NCI-H1092 (cell line): ENCODE measurements around the gene S100A12.

Experiments
- DNase-seq: peaks from one replicate; lab custom pipeline; 2025; lab: John Stamatoyannopoulos, UW

The S100A12 gene

GRCh38 chr1:153368495-153368894 is 6.9 kb downstream of the S100A12 start:
- no peak for DNase-seq

DNA sequence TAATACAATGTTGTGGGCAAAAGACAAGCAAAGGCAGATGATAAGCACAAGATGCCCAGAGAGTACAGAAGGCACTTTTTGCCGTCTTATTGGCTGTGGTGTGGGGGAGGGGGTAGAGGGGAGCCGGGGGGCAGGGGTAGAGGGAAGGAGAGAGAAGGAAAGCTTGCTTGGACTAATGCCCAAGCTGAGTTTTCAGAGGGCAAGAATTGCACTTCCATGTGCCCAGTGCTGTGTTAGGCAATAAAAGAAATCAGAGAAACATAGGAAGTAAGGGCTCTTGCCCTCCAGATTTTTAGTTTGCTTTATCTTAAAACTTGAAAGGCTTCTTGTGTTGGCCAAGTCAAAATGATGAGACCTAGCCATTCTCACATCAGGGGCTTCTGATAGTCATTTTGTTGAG is 8.3 kb downstream of the S100A12 start:
- DNase-seq = no peak

GRCh38 chr1:153366261-153366660 is 9.2 kb downstream of the S100A12 start:
- no peak for DNase-seq

GRCh38 chr1:153365696-153366095 is 9.7 kb downstream of the S100A12 start:
- DNase-seq = no peak

DNA sequence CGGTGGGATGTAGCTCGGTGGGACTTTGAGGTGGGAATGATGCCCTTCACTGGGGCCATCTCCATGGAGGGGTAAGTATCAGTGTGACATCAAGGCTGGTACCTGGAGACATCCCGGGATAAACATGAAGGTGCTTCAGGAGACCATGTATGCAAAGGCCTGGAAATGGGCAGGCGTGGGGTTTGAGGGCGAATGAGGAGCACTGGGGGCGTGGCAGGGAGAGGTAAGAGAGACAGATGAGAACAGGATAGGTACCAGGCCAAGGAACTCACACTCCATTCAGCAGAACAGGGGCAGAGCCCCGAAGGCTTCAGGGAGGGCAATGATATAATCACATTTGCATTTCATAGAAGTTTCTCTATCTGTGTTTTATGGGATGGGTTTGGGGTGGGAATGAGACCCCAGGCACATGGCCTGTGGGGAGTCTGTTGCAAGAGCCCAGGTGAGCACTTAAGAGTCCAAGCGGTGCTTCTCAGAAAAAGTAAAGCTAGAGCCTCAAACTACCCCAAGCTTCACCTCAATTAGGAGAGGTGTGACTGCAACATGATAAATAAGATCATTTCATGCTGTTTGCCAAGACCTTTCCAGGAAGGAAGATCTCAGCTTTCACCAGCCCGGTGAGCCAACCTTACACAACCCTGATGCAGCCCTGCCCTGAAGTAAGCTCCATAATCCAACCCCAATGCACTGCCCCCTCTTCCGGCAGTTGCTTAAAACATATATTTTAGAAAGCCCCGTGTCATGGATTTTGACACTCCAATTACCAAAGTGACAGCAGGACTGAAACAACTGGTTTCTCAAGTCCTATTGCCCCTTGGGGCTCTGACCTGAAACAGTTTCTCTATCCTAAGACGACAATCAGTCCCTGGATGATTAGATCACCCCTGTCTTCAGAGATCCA is 10.4 kb downstream of the S100A12 start:
- DNase-seq = no peak

DNA sequence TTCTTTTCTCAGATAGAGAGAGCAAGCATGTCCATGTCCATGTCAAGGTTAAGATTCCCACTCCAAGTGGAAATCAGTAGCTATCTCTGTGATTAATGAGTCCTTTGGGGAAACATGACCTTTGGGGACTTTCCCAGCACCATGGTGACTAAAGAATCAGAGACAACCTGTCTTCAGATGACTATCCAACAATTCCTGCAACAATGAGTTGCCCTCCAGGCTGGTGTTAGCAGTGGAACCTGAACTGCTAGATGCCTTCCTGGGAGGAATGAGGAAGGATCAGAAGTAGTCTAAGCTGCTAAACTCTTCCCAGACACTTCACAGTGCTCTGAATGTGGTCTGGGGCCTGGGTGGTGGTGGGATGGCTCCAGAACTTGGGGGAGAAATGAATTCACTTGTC is 11.3 kb downstream of the S100A12 start:
- DNase-seq = no peak

GRCh38 chr1:153363641-153364040 is 11.8 kb downstream of the S100A12 start:
- no peak for DNase-seq

GRCh38 chr1:153362187-153362775 is 13.1 kb downstream of the S100A12 start:
- no peak for DNase-seq

DNA sequence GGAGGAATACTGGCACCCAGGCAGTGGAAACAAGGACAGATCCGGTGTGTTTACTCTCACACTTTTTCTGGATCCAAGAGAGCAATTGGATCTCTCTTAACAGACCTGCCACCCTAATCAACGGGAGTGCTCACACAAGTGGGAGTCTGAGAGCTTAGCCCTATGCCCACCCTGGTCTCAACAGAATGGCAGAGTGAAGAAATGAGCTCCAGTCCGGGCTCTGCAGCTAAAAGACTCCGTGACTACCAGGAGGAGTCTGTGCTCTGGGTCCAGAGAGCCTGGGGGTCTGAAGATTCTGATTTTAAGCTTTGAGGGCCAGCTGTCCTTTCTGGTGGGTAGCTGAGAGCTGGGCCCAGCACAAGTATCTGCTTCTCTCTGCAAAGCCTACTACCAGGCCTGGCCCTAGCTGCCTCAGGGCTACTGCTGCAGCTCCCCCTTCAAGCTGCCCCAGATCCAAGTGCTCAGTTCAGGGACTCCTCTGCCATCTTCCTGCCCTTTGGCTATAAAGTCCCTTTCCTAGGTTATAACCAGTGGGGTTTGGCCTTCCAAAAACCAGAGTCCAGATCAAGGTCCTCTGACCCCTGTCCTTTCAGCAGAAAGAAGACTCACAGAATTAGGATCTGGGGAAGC is 13.8 kb downstream of the S100A12 start:
- no peak for DNase-seq

DNA sequence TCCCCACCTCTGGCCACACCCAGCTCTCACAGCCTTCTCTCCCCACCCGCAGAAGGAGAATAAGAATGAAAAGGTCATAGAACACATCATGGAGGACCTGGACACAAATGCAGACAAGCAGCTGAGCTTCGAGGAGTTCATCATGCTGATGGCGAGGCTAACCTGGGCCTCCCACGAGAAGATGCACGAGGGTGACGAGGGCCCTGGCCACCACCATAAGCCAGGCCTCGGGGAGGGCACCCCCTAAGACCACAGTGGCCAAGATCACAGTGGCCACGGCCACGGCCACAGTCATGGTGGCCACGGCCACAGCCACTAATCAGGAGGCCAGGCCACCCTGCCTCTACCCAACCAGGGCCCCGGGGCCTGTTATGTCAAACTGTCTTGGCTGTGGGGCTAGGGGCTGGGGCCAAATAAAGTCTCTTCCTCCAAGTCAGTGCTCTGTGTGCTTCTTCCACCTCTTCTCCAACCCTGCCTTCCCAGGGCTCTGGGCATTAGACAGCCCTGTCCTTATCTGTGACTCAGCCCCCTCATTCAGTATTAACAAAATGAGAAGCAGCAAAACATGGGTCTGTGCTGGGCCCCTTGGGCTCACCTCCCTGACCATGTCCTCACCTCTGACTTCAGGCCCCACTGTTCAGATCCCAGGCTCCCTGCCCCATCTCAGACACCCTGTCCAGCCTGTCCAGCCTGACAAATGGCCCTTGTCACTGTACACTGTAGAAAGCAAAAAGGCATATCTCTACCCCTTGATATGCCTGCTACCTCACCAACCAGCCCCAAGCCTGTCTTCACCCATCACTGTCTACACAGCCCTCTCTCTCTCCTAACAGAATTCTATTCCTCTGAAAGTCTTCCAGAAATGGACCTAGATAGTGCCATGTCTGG is 14.6 kb downstream of the S100A12 start:
- DNase-seq = no peak

GRCh38 chr1:153360190-153360589 is 15.2 kb downstream of the S100A12 start:
- no peak for DNase-seq

- DNase-seq = no peak
These were observed 16.2 kb downstream of the S100A12 start for GRCh38 chr1:153359241-153359640.

- DNase-seq = no peak
These were observed 16.8 kb downstream of the S100A12 start for GRCh38 chr1:153358691-153358975.

DNA sequence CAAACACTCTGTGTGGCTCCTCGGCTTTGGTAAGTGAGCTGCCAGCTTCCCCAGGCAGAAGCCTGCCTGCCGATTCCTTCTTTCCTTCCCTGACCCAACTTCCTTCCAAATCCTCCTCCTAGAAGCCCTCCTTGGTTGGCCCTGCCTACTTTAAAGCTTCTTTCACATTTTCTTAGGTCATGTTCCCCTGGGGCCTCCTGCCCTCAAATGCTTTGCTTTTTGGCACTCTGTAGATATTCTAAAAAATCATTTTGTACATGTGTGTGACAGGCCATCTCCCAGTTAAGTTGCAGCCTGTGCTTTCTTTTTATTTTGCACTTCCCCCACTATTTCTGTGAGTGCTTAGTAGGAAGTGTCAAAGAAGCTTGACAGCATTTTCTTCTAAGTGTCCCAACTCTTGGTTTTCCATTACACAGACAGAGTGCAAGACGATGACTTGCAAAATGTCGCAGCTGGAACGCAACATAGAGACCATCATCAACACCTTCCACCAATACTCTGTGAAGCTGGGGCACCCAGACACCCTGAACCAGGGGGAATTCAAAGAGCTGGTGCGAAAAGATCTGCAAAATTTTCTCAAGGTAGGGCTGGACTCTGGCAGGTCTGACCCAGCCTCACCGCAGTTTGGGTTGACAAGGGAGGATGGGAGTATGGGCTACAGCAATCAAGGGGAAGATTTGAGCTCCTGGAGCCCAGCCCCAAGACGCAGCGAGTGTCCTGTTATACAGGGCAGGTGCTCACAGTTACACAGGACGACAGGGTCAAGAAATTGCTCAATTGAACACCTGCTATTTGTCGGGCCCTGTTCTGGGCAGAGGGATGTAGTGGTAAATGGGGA is 17.3 kb downstream of the S100A12 start, which contains the start of gene S100A9:
Gene S100A9, plus strand, starts transcription at position 2 of the 838 bp plus-strand sequence. Its CDS starts 430 bp downstream, at position 432.
- DNase-seq = no peak

GRCh38 chr1:153357076-153357852 is 18.2 kb downstream of the S100A12 start:
- no peak for DNase-seq

DNA sequence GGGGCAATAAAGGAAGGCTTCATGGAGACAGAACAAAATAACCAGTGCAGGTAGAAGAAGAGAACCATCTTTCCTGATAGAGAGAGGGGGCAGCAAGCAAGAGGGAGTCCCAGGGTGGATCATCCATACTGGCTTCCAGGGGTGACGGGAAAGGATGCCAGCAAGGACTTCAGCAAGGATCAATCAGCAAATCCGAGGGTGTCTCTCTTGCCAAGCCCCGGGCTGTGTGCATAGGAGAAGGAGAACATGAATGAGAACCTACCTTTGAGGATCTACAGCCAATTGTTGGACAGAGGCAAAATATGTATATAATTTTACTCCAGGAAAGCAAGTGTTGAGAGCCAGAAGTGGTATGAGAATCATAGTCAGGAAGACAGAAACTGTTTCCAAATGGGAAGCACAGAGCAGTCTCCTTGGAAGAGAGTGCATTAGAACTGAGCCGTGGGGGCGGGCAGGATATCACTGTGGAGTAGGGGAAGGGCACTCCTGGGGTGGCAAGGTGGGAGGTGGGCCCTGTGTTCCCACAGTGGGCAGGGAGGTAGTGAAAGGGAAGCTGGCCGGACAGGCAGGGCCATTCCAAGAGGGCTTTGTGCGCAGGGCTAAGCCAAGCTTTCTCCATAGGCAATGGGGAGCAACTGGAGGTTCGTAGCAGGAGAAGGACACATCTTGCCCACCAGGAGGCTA is 18.9 kb downstream of the S100A12 start:
- no peak for DNase-seq

DNA sequence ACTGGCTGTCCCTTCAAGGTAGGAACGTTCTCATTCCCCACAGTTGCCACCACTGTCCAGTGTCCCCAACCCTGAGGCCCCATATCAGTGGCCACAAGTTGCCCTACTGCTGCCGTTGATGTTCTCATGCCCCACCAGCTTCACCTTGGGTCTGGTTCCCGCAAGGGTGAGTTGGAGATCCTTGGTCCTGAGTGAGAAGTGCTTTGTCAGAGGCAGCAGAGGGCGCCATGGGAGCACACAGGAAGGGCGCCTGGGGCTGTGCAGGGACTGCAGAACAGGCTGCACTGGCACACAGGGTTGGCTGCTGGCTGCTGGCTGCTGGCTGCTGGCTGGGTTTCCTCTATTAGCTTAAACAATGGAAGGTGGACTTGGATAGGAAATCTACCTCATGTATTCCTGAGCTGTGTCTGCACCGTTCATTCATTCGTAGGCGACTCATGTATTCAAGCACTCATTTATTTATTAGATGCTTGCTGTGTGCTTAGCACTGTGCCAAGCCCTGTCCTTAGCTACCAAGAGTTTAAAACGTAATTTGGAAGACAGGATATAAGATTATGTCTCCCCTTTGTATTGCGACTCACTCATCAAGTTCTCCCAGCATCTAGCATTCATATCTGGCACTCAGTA is 19.9 kb downstream of the S100A12 start:
- DNase-seq = peak; percentile 26

- no peak for DNase-seq
These were observed 20.8 kb downstream of the S100A12 start for GRCh38 chr1:153354515-153355193.
